KOPT-K1 (cell line): ENCODE data around the gene FBXO39.
"Not testable (repeated sequence)": the region's sequence is repeated elsewhere in the genome, so short reads cannot be mapped to it uniquely, and the experiment has no call there.

ENCODE experiments used
- H3K27ac ChIP-seq: fragments of 200-600 bp; sonication (generic); 2 replicates; pipeline ENCODE4 v1.5.1; 2016; ENCODE audit warnings: antibody characterized with exemption, mild to moderate bottlenecking, low read depth, low read length; ENCODE audit not compliant: poor library complexity, severe bottlenecking
- H3K36me3 ChIP-seq: fragments of 200-600 bp; sonication (generic); 2 replicates; pipeline ENCODE4 v1.5.1; 2017; ENCODE audit warnings: antibody characterized with exemption, mild to moderate bottlenecking, low read length, moderate library complexity; ENCODE audit not compliant: insufficient read depth
- H3K9me3 ChIP-seq: fragments of 200-600 bp; sonication (generic); 2 replicates; pipeline ENCODE4 v1.5.1; 2017; ENCODE audit warnings: antibody characterized with exemption, low read length, mild to moderate bottlenecking; ENCODE audit not compliant: insufficient read depth, poor library complexity, severe bottlenecking

Gene FBXO39

DNA sequence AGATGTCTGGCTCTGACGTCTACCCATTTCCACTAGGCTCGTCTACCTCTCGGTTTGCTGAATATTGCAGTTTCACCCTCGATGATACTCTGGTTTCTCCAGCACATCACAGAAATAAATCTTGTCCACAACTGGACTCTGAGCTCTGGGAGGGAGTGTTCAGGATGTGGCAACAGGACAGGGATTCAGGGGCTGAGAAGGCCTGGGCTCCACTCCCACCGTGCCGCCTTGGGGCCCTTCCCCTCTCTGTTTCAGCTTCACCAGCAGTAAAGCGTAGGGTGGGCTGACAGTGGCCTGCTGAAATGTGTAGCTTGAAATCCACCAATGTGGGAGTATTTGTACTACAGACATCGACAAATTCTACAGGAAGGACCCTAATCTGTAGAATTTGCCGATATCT lies 35.5 kb downstream of the FBXO39 start:
- H3K36me3 ChIP-seq: no peaks in the 10 kb centered on the region
- H3K9me3 ChIP-seq: peaks cover 5% of the 10 kb centered on the region
- no peak overlapping the region for H3K27ac ChIP-seq

DNA sequence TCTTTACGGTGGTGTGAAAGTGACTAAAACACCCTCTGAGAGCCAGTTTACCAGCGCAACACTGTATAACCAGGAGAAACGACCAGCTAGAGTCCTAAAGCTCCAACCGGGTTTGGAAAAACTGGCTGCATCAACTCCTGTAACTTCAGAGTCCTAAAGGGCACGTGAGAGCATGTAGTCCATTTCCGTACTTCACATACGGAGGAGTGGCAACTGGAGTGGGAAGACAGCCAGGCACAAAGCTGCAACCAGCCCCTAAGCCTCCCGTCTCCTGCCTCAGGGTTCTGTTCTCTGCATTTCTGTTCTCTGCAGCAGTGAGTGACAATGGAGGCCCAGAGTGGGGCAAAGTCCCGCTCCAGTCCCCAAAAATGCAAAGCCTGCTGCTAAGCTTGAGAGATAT lies 36.3 kb downstream of the FBXO39 start:
- Histone ChIP-seq H3K9me3 (peaks cover 5% of the 10 kb centered on the region), H3K36me3 (no peaks in the 10 kb centered on the region), H3K27ac (no peak overlapping the region)

DNA sequence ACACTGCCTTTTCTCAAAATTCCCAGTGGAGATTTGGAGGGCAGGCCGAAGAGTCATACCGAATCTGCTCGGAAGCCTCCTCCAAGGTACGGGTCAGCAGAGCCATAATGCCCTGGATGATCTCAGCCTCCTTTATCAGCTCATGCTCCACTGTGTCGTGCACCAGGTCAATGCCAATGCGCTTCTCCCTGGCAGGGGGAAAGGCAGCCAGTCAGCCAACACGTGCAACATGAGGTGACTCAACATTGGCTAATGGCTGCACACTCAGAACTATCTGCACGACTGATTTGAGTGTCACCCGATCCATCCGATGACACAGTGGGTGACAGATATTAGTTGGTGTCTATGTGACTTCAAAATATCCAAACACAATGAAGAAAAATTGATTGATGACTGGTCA lies 39.8 kb downstream of the FBXO39 start:
- H3K9me3 ChIP-seq: no peaks in the 10 kb centered on the region
- no peaks in the 10 kb centered on the region for H3K36me3 ChIP-seq
- no peak overlapping the region for H3K27ac ChIP-seq

DNA sequence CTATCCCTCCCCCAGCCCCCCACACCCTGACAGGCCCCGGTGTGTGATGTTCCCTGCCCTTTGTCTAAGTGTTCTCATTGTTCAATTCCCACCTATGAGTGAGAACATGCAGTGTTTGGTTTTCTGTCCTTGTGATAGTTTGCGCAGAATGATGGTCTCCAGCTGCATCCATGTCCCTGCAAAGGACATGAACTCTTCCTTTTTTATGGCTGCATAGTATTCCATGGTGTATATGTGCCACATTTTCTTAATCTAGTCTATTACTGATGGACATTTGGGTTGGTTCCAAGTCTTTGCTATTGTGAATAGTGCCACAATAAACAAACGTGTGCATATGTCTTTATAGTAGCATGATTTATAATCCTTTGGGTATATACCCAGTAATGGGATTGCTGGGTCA lies 40.4 kb downstream of the FBXO39 start:
- H3K9me3 ChIP-seq: not testable (repeated sequence)

DNA sequence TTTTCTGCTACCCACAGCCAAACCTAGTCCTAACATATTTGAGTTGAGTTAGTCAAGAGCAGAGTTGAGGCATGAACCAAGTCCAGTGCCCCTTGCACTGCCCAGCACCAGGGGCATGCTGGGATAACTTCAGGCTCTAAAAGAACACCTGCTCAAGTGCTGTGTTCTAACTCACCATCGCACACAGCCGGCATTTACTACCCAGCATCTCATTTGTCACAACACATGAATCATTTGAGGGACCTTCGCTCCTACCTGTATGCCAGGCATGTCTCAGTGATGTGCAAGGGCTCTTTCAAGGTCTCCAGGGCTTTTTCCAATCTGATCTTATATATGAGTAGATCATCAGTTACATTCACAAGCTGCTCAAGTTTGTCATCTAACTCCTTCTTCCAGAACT lies 42.9 kb downstream of the FBXO39 start:
- Histone ChIP-seq H3K27ac (no peak overlapping the region), H3K36me3 (no peaks in the 10 kb centered on the region), H3K9me3 (no peaks in the 10 kb centered on the region)

More for the DNA sequence above, 40.4 kb downstream of the FBXO39 start:
- H3K27ac ChIP-seq, H3K36me3 ChIP-seq: not testable (repeated sequence)

DNA sequence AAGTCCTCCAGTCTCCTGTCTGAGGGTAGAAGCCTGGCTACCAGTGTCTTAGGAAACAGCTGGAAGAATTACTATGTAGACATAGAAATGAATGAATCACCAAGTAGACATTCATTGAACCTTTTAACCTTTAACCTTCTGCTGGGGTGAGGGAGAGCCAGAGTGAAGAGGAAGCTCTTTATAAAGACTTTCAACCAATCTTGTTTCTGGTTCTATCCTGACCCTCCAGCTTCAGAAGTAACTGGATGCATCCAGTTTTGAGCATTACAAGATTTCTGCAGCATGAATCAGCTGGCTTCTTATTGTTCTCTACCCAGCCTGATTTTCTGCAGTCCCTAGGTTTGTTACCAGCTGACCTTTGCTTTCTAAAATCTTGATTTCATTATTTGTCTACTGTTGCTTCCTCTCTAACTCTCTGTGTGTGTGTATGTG lies 47.0 kb downstream of the FBXO39 start:
- Histone ChIP-seq H3K36me3 (no peaks in the 10 kb centered on the region), H3K9me3 (no peaks in the 10 kb centered on the region), H3K27ac (no peak overlapping the region)

DNA sequence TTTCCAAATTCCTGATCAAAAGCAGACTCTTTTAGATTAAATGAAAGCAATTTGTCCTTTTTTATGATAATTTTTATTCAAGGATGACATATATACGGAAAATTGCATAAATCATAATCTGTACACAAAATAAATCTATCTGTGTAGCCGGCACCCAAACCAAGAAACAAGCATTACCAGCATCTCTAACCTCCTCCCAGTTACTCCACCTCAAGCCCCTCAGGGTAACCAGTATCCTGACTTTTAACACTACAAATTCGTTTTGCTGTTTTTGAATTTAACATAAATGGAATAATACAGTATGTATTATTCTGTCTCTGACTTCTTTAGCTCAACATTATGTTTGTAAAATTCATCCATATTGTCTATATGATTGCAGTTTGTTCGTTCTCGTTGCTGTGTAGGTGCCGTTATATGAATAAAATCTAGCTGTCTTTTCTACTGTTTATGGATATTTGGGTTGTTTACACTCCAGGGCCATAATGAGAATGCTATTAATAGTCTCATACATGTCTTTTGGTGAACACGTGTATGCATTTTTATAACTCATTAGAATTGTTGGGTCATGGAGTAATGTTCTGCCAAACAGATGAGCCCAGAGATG lies 54.5 kb downstream of the FBXO39 start:
- Histone ChIP-seq H3K27ac (no peak overlapping the region), H3K9me3 (peaks cover 8% of the 10 kb centered on the region), H3K36me3 (no peaks in the 10 kb centered on the region)

DNA sequence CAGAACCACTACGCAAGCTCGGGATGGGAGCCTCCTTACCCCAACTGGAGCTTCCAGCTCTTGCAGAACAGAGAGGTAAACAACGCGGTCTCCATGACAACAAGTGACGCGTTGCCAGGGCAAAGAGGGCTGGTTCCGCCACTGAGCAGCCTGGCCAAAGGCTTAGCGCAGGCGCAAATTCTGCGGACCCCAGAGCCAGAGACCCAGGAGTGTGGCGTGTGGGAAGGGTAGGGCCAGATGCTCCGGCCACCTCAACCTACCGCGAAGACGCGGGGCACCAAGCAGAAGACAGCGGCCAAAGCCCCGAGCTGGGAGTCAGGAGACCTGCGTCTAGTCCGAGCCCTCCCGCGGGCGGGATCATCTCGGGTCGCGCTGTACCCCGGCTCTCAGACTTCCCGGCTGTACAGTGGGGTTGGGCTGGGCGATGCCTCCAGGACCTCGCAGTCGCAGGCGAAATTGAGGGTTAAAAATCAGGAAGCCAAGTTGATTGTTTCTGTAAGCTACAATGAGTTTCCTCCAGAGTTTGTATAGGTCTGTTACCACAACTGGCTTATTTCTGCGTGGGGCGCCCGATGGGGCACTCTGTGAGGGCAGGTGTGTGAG lies 55.7 kb downstream of the FBXO39 start, which contains the start of gene TEKT1:
TEKT1 (minus strand) TSS at position 69 of the 603 bp plus-strand sequence. CDS start 1,353 bp downstream, outside the sequence.
- Histone ChIP-seq H3K9me3 (peaks cover 8% of the 10 kb centered on the region), H3K36me3 (no peaks in the 10 kb centered on the region), H3K27ac (no peak within 1 kb of the TSS)
